Peyer's patch (tissue), 4 donors: ENCODE measurements around the gene PTRH1. TPM values are rescaled to one million over a fixed set of nuclear protein-coding genes. Genes with fewer than 3 reads are reported as not detected.

Source experiments
- DNase-seq, 3 donors: peaks; one replicate each; pipeline ENCODE4 v3.0.0-alpha.2; 2017 to 2019
- H3K27ac ChIP-seq, 4 donors: fragments of 200-600 bp; sonication (generic); one replicate each; pipeline ENCODE4 v1.5.1; 2016 to 2019
- H3K27me3 ChIP-seq, 2 donors: fragments of 200-600 bp; sonication (generic); one replicate each; pipeline ENCODE4 v1.5.1; 2019
- H3K36me3 ChIP-seq, 3 donors: fragments of 200-600 bp; sonication (generic); one replicate each; pipeline ENCODE4 v1.5.1; 2016 to 2019
- H3K4me1 ChIP-seq, 4 donors: fragments of 200-600 bp; sonication (generic); one replicate each; pipeline ENCODE4 v1.5.1; 2016 to 2019
- H3K4me3 ChIP-seq, 4 donors: fragments of 200-600 bp; sonication (generic); 1 replicate in 3 of 4; 2 replicates in 1 of 4; pipeline ENCODE4 v1.5.1; 2016 to 2019; ENCODE audit warnings: mild to moderate bottlenecking in 1 of 4
- H3K9me3 ChIP-seq, 4 donors: fragments of 200-600 bp; sonication (generic); one replicate each; pipeline ENCODE4 v1.5.1; 2016 to 2019; ENCODE audit warnings: mild to moderate bottlenecking in 1 of 4
- POLR2A ChIP-seq, 2 donors: fragments of 450-650 bp; IDR thresholded peaks; one replicate each; pipeline ENCODE4 v1.5.1; 2017; ENCODE audit warnings: antibody characterized with exemption in 2 of 2, mild to moderate bottlenecking in 2 of 2, moderate library complexity in 2 of 2
- total RNA-seq, 4 donors: library from RNA; depleted of rRNA; stranded (reverse); fragments of >200 nt; gene quantifications; one replicate each; pipeline ENCODE4 v1.1.0, GENCODE V29; 2016
- TF ChIP-seq, protein P1 (sequence below), 6 experiments: fragments of 450-650 bp in 4 of 6; fragments of 200-600 bp in 2 of 6; sonication (generic) in 1 of 6; IDR thresholded peaks; one replicate each; pipeline ENCODE4 v1.5.1; 2017 to 2019; ENCODE audit warnings: antibody characterized with exemption in 6 of 6, mild to moderate bottlenecking in 3 of 6, moderate library complexity in 1 of 6

The PTRH1 gene
- total RNA-seq, 4 donors from 2014 or later, result 5.2 to 14.9 (median 7.9) TPM; not detected in 1

DNA sequence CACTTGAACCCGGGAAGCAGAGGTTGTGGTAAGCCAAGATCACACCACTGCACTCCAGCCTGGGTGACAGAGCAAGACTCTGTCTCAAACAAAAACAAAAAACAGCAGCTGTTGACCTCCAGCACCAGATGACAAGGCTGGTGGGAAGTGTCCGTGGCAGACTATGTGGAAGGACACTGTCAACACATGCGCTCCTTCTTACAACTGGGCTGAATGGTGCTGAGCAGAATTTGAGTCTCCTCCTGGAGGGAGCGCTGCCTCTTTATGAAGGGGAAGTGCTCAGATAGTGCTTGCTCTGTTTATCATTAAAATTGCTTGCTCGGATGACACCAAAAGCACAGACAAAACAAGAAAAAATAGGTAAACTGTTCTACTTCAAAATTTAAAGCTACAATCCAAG is 17.9 kb downstream of the PTRH1 start:
- TF ChIP-seq, protein P1, sequence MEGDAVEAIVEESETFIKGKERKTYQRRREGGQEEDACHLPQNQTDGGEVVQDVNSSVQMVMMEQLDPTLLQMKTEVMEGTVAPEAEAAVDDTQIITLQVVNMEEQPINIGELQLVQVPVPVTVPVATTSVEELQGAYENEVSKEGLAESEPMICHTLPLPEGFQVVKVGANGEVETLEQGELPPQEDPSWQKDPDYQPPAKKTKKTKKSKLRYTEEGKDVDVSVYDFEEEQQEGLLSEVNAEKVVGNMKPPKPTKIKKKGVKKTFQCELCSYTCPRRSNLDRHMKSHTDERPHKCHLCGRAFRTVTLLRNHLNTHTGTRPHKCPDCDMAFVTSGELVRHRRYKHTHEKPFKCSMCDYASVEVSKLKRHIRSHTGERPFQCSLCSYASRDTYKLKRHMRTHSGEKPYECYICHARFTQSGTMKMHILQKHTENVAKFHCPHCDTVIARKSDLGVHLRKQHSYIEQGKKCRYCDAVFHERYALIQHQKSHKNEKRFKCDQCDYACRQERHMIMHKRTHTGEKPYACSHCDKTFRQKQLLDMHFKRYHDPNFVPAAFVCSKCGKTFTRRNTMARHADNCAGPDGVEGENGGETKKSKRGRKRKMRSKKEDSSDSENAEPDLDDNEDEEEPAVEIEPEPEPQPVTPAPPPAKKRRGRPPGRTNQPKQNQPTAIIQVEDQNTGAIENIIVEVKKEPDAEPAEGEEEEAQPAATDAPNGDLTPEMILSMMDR (IDR thresholded peaks at IDR 0.05), result no peak
- no peak for TF ChIP-seq POLR2A (IDR thresholded peaks at IDR 0.05)
- DNase-seq, result no peak
- Histone ChIP-seq H3K4me1 (no peaks in the 10 kb centered on the region), H3K9me3 (no peaks in the 10 kb centered on the region), H3K27ac (no peak overlapping the region), H3K27me3 (no peaks in the 10 kb centered on the region), H3K36me3 (no peaks in the 10 kb centered on the region), H3K4me3 (no peak overlapping the region)

DNA sequence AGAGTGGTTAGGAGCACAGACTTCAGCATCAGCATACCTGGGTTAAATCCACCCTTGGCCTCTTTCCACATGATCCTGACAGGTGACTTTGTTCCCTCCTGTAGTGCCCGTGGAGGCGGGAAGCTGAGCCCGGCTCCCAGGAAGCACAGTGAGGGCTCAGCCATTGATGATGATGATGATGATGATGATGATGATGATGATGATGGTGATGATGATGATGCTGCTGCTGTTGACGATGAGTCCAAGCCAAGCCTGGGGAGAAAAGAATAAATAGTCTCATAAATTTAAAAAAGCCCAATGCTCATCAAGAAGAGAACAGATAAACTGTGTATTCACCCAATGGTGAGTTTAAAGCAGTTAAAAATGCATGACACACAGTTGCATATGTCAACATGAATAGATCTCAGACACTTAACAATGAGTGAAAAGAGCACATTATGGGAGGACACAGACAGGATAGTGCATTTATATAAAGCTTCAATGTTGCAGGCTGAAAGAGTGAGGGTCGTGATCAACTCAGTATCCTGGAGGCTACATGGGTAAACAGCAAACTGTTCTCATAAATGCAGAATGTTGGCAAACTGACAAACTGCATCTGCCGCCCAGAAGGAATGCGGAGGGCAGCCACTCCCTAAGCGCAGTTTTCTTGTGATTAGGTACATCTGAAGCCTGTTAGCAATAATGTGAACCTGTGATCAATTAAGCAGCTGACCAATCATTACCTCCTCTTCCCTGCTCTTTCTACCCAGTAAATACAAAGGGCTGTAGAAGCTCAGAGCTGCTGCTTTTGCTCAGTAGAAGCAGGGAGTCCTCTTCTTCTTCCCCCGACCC is 20.4 kb downstream of the PTRH1 start:
- TF ChIP-seq POLR2A (IDR thresholded peaks at IDR 0.05), result no peak
- TF ChIP-seq, protein P1 (IDR thresholded peaks at IDR 0.05), result no peak
- Histone ChIP-seq H3K36me3 (peaks cover 0 to 8% (median 0%) of the 10 kb centered on the region in 3 donors), H3K4me3 (no peak overlapping the region), H3K9me3 (no peaks in the 10 kb centered on the region), H3K27ac (no peak overlapping the region), H3K4me1 (no peaks in the 10 kb centered on the region), H3K27me3 (no peaks in the 10 kb centered on the region)
- no peak for DNase-seq

DNA sequence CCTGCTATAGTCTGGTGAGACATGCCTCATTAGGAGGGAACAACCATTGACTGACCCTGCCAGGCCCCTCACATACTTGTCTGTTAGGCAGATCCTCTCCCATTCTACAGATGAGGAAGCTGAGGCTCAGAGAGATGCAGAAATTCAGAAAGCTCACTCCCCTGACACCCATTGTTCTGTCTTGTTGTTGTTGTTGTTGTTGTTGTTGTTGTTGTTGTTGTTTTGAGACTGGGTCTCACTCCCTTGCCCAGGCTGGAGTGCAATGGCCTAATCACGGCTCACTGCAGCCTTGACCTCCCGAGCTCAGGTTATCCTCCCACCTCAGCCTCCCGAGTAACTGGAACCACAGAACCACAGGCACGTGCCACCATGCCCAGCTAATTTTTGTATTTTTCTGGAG is 21.8 kb downstream of the PTRH1 start:
- Histone ChIP-seq H3K36me3 (peaks cover 0 to 8% (median 0%) of the 10 kb centered on the region in 3 donors), H3K4me1 (no peaks in the 10 kb centered on the region), H3K9me3 (no peaks in the 10 kb centered on the region), H3K27ac (no peak overlapping the region), H3K27me3 (no peaks in the 10 kb centered on the region), H3K4me3 (no peak overlapping the region)
- TF ChIP-seq, protein P1 (IDR thresholded peaks at IDR 0.05), result no peak
- TF ChIP-seq POLR2A (IDR thresholded peaks at IDR 0.05), result no peak
- no peak for DNase-seq

DNA sequence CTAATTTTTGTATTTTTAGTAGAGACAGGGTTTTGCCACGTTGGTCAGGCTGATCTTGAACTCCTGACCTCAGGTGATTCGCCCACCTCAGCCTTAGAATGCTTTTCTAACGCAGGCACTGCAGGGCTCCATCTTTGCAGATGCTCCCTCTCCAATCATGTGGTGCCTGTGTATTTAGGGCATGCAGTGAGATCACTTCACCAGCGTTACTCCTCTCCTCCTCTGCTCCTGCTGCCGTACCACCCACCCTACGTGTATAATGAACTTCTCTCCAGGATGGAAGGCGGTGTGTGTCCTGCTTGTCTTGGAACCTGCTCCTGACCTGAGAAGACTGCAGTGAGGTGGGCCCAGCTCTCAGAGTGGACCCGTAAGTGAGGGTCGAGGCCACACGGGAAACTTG is 22.3 kb downstream of the PTRH1 start:
- peaks cover 0 to 8% (median 0%) of the 10 kb centered on the region in 3 donors for H3K36me3 ChIP-seq
- H3K27me3 ChIP-seq, result no peaks in the 10 kb centered on the region
- H3K27ac ChIP-seq, result no peak overlapping the region
- TF ChIP-seq, protein P1 (IDR thresholded peaks at IDR 0.05), result no peak
- TF ChIP-seq POLR2A (IDR thresholded peaks at IDR 0.05), result no peak
- H3K9me3 ChIP-seq, result no peaks in the 10 kb centered on the region
- H3K4me1 ChIP-seq, result no peaks in the 10 kb centered on the region
- H3K4me3 ChIP-seq, result no peak overlapping the region
- no peak for DNase-seq

DNA sequence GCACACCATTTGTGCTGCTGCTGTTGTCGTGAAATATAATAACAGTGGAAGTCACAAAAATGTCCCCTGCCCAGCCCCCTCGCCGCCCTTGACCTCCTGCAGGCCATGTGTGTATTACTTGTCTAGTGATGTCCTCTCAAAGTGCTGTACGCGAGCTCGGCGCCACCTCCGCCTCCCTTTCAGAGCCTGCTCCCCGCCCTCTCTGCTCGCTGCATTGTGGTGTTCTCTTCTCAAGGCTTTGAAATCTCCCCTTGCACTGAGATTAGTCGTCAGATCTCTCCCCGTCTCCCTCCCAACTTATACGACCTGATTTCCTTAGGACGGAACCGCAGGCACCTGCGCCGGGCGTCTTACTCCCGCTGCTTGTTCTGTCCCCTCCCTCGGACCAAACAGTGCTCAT is 23.4 kb downstream of the PTRH1 start:
- Histone ChIP-seq H3K4me3 (no peak overlapping the region), H3K27me3 (no peaks in the 10 kb centered on the region), H3K4me1 (no peaks in the 10 kb centered on the region), H3K36me3 (peaks cover 0 to 8% (median 0%) of the 10 kb centered on the region in 3 donors), H3K27ac (no peak overlapping the region), H3K9me3 (no peaks in the 10 kb centered on the region)
- TF ChIP-seq POLR2A (IDR thresholded peaks at IDR 0.05), result no peak
- no peak for DNase-seq

DNA sequence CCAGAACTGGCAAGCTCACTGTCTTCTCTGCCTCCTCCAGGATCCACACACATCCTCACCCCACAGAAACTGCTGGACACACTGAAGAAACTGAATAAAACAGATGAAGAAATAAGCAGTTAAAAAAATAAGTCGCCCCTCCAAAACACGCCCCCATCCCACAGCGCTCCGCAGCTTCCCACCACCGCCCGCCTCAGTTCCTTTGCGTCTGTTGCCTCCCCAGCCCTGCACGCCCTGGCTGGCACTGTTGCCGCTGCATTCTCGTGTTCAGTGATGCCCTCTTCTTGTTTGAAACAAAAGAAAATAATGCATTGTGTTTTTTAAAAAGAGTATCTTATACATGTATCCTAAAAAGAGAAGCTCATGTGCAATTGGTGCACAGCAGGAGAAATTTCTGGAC is 24.7 kb downstream of the PTRH1 start:
- H3K9me3 ChIP-seq, result no peaks in the 10 kb centered on the region
- TF ChIP-seq, protein P1 (IDR thresholded peaks at IDR 0.05), result no peak
- no peak for TF ChIP-seq POLR2A (IDR thresholded peaks at IDR 0.05)
- H3K4me1 ChIP-seq, result no peaks in the 10 kb centered on the region
- no peak for DNase-seq
- no peaks in the 10 kb centered on the region for H3K27me3 ChIP-seq
- no peak overlapping the region for H3K27ac ChIP-seq
- peaks cover 0 to 8% (median 0%) of the 10 kb centered on the region in 3 donors for H3K36me3 ChIP-seq
- H3K4me3 ChIP-seq, result no peak overlapping the region
